Calu3 (cell line): Measurements from ENCODE around the gene ABCA7. TPM values are rescaled to one million over a fixed set of nuclear protein-coding genes. Genes with fewer than 3 reads are reported as not detected.

Experiments
- BruUV-seq: library from RNA; stranded (reverse); fragments of 400-500 nt; replicated peaks from 2 replicates; lab custom pipeline; 2021; lab: Mats Ljungman, UMichigan
- CTCF ChIA-PET: fragments of 300-600 bp; sonication (Branson Sonifier 250); formaldehyde crosslinking; loops from one replicate; lab custom pipeline; 2022; ENCODE audit warnings: antibody characterized with exemption; lab: Charles Lee
- DNase-seq: peaks from one replicate; pipeline ENCODE4 v3.0.0; 2022
- H3K27ac Mint-ChIP-seq: one replicate; pipeline ENCODE4 v1.8.0; 2022; ENCODE audit warnings: mixed read lengths; ENCODE audit not compliant: unreplicated experiment
- H3K27me3 Mint-ChIP-seq: one replicate; pipeline ENCODE4 v1.8.0; 2022; ENCODE audit warnings: mixed read lengths; ENCODE audit not compliant: unreplicated experiment
- H3K36me3 Mint-ChIP-seq: one replicate; pipeline ENCODE4 v1.8.0; 2022; ENCODE audit warnings: mild to moderate bottlenecking, moderate library complexity, mixed read lengths; ENCODE audit not compliant: insufficient read depth, unreplicated experiment
- H3K4me1 Mint-ChIP-seq: one replicate; pipeline ENCODE4 v1.8.0; 2022; ENCODE audit warnings: mild to moderate bottlenecking, low read depth, mixed read lengths; ENCODE audit not compliant: unreplicated experiment
- H3K4me3 Mint-ChIP-seq: one replicate; pipeline ENCODE4 v1.8.0; 2022; ENCODE audit warnings: mild to moderate bottlenecking, low read depth, moderate library complexity, mixed read lengths; ENCODE audit not compliant: unreplicated experiment
- H3K9me3 Mint-ChIP-seq: one replicate; pipeline ENCODE4 v1.8.0; 2022; ENCODE audit warnings: low read depth, mixed read lengths; ENCODE audit not compliant: unreplicated experiment
- intact Hi-C: fragments of 100-400 bp; cut with micrococcal nuclease; formaldehyde crosslinking; loops from one replicate; pipeline ENCODE4 v1.10.0; 2022; ENCODE audit not compliant: unreplicated experiment
- total RNA-seq: library from RNA; stranded (reverse); gene quantifications from 2 replicates; pipeline ENCODE4 v1.2.3, GENCODE V29; 2022
- TF ChIP-seq, protein P1 (sequence below): fragments of 200-600 bp; IDR thresholded peaks from one replicate; pipeline ENCODE4 v1.8.0; 2022; ENCODE audit warnings: antibody characterized with exemption; ENCODE audit not compliant: unreplicated experiment

ABCA7 gene
- total RNA-seq, 1 experiment from 2014 or later: 22.7 TPM

DNA sequence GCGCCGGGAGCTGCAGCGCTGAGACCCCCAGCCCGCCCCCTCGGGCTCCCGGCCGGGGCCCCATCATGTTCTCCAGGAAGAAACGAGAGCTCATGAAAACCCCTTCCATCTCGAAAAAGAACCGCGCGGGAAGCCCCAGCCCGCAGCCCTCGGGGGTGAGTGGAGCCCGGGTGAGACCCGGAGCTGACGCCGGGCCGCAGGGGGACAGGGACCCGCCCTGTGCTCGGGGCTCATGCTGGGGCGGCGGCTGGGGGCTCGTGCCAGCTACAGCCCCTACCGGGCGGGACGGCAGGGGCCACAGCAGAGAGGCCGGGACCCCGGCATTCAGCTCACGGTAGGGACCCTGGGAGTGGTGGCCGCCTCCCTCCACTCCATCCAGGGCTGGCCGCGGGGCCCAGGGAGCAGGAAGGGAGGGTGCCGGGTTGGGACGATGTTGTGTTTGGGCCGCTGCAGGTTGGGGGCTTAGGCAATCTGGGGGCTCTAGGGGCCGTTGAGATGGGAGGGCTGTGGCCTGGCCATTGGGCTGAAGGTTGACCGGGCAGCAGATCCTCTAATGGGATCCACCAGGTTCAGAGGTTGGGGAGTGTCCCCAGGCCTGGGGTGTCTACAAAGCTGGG, 27.5 kb downstream of the ABCA7 start:
- no TSS peak for BruUV-seq
- Mint-ChIP-seq H3K4me1 (peaks cover 10% of the 10 kb centered on the region), H3K27me3 (no peaks in the 10 kb centered on the region), H3K36me3 (peaks cover 33% of the 10 kb centered on the region), H3K4me3 (peak overlapping the region; percentile 58), H3K27ac (no peak overlapping the region), H3K9me3 (no peaks in the 10 kb centered on the region)
- intact Hi-C loops: no loop called here
- CTCF ChIA-PET: interaction anchor here (0.7 kb wide), 1 partner anchor 34 kb away, joined by 5 read pairs; no protein-coding TSS in a partner anchor
- TF ChIP-seq, protein P1, sequence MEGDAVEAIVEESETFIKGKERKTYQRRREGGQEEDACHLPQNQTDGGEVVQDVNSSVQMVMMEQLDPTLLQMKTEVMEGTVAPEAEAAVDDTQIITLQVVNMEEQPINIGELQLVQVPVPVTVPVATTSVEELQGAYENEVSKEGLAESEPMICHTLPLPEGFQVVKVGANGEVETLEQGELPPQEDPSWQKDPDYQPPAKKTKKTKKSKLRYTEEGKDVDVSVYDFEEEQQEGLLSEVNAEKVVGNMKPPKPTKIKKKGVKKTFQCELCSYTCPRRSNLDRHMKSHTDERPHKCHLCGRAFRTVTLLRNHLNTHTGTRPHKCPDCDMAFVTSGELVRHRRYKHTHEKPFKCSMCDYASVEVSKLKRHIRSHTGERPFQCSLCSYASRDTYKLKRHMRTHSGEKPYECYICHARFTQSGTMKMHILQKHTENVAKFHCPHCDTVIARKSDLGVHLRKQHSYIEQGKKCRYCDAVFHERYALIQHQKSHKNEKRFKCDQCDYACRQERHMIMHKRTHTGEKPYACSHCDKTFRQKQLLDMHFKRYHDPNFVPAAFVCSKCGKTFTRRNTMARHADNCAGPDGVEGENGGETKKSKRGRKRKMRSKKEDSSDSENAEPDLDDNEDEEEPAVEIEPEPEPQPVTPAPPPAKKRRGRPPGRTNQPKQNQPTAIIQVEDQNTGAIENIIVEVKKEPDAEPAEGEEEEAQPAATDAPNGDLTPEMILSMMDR: no peak
- no peak for DNase-seq

DNA sequence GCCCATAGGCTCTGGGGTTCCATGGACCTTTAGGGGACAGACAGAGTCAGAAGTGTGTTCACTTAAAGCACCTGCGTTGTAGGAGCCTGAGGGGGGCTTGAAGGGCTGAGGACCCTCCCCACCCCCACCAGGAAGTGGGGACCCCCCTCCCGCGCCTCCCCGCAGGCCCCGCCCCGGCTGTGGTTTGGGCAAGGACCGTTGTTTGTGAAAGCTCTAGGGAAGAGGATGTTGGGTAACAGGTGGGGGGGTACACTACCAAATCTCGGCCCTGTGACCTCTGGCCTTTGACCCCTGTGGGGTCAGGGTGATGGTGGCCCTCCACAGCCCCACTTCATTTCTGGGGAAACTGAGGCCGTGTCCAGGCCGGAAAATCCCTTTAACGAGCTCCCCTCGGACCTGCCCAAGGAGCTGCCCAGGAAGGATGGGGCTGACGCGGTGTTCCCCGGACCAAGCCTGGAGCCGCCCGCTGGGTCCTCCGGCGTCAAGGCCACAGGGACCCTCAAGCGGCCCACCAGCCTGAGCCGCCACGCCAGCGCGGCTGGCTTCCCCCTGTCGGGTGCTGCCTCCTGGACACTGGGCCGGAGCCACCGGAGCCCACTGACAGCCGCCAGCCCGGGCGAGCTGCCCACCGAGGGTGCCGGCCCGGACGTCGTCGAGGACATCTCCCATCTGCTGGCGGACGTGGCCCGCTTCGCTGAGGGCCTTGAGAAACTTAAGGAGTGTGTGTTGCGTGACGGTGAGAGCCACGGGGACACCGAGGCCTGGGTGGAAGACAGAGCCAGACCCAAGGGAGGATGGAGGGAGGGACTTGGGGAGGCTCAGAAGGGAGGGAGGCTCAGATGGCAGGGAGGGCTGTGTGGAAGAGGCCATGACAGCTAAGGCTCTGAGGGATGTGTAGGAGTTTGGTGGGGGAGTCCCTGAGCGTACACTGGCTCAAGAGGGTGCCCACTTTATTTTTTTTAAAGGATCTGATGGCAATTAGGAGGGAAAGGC, 28.4 kb downstream of the ABCA7 start:
- intact Hi-C loops: no loop called here
- CTCF ChIA-PET: no interaction called here
- H3K27ac Mint-ChIP-seq: no peak overlapping the region
- DNase-seq: no peak
- peak overlapping the region; percentile 58 for H3K4me3 Mint-ChIP-seq
- no peaks in the 10 kb centered on the region for H3K9me3 Mint-ChIP-seq
- no peaks in the 10 kb centered on the region for H3K27me3 Mint-ChIP-seq
- peaks cover 31% of the 10 kb centered on the region for H3K36me3 Mint-ChIP-seq
- no TSS peak for BruUV-seq
- H3K4me1 Mint-ChIP-seq: peaks cover 10% of the 10 kb centered on the region
- TF ChIP-seq, protein P1: no peak

DNA sequence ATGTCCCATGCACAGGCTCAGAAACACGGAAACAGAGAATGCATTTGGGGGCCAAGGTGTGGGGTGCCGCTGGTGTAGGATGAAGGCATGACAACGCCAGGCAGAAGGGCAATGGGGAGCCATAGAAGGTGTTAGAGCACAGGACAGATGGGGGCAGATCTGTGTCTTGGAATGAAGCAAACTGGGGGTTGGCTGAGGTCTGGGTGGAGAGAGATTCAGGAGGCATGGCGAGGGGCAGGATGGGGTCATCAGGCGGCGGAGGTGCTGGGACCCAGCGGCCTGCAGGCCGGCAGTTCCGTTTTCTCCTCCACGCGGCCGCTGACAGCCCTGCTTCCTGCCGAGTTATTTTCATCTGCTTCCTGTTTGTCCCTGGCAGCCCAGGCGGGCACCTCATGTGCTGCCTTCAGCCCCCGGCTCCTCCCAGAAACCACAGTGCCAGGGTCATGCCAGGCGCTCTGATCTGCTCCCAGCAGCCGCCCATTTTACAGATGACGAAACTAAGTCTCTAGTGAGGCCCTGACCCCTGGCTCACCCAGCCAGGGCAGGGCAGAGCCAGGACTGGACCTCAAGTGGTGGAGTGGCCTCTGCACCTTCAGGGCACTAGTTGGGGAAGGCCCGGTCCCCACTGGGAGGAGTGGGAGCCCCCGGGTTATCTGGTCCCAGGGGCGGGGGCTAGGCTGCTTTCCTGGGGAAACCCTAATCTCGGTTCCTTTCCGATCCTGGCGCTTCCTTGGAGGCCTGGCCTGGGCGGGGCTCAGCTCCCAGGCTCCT, 29.3 kb downstream of the ABCA7 start:
- H3K36me3 Mint-ChIP-seq: peaks cover 27% of the 10 kb centered on the region
- intact Hi-C loops: no loop called here
- DNase-seq: no peak
- no peak overlapping the region for H3K27ac Mint-ChIP-seq
- BruUV-seq: no TSS peak
- TF ChIP-seq, protein P1: no peak
- H3K9me3 Mint-ChIP-seq: no peaks in the 10 kb centered on the region
- CTCF ChIA-PET: no interaction called here
- peaks cover 10% of the 10 kb centered on the region for H3K4me1 Mint-ChIP-seq
- no peak overlapping the region for H3K4me3 Mint-ChIP-seq
- H3K27me3 Mint-ChIP-seq: no peaks in the 10 kb centered on the region

DNA sequence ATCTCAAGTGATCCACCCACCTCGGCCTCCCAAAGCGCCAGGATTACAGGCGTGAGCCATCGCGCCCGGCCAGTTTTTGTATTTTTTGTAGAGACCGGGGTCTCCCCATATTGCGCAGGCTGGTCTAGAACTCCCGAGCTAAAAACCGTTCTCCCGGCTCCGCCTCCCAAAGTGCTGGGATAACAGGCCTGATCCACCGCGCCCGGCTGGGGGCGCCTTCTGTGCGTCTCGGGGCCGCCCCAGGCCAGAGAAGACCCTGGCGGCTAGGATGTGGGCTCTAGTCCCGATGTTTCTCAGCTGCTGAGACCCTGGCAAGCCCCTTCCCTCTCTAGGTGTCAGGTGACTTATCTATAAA, 30.6 kb downstream of the ABCA7 start:
- CTCF ChIA-PET: no interaction called here
- H3K36me3 Mint-ChIP-seq: peaks cover 16% of the 10 kb centered on the region
- intact Hi-C loops: no loop called here
- H3K27me3 Mint-ChIP-seq: no peaks in the 10 kb centered on the region
- DNase-seq: no peak
- no peak overlapping the region for H3K27ac Mint-ChIP-seq
- H3K9me3 Mint-ChIP-seq: no peaks in the 10 kb centered on the region
- BruUV-seq: no TSS peak
- TF ChIP-seq, protein P1: no peak
- no peak overlapping the region for H3K4me3 Mint-ChIP-seq
- H3K4me1 Mint-ChIP-seq: peaks cover 3% of the 10 kb centered on the region
